H9 (cell line): Measurements from ENCODE around the gene PHF21A. TPM values are rescaled to one million over a fixed set of nuclear protein-coding genes. Genes with fewer than 3 reads are reported as not detected.

Experiments
- DNase-seq: peaks from one replicate; pipeline ENCODE4 v3.0.0-alpha.2; 2017
- H2AFZ ChIP-seq: one replicate; pipeline ENCODE4 v1.6.1; 2013; ENCODE audit warnings: mild to moderate bottlenecking, low read length, control low read depth, moderate library complexity
- H2AK5ac ChIP-seq: 2 replicates; pipeline ENCODE4 v1.6.1; 2013; ENCODE audit warnings: low read length, control low read depth, mixed read lengths; ENCODE audit not compliant: insufficient read length
- H2BK120ac ChIP-seq: one replicate; pipeline ENCODE4 v1.6.1; 2013; ENCODE audit warnings: low read depth, mild to moderate bottlenecking, low read length, control low read depth, inconsistent platforms; ENCODE audit not compliant: poor library complexity, severe bottlenecking
- H2BK12ac ChIP-seq: 2 replicates; pipeline ENCODE4 v1.6.1; 2013; ENCODE audit warnings: low read length, control low read depth, mixed read lengths, low read depth; ENCODE audit not compliant: insufficient read length
- H2BK15ac ChIP-seq: 2 replicates; pipeline ENCODE4 v1.6.1; 2013; ENCODE audit warnings: low read depth, low read length, control low read depth
- H2BK20ac ChIP-seq: one replicate; pipeline ENCODE4 v1.6.1; 2013; ENCODE audit warnings: low read depth, mild to moderate bottlenecking, low read length, control low read depth, inconsistent platforms; ENCODE audit not compliant: poor library complexity, severe bottlenecking
- H2BK5ac ChIP-seq: 2 replicates; pipeline ENCODE4 v1.6.1; 2013; ENCODE audit warnings: low read length, control low read depth, mixed read lengths; ENCODE audit not compliant: insufficient read length
- H3K14ac ChIP-seq: 2 replicates; pipeline ENCODE4 v1.6.1; 2013; ENCODE audit warnings: low read length, control low read depth; ENCODE audit not compliant: insufficient read depth
- H3K18ac ChIP-seq: 2 replicates; pipeline ENCODE4 v1.6.1; 2013; ENCODE audit warnings: low read depth, mild to moderate bottlenecking, mixed read lengths, low read length, control low read depth; ENCODE audit not compliant: insufficient read length
- H3K23ac ChIP-seq: 2 replicates; pipeline ENCODE4 v1.6.1; 2013; ENCODE audit warnings: low read length, control low read depth, mixed read lengths, low read depth; ENCODE audit not compliant: insufficient read length
- H3K23me2 ChIP-seq: 2 replicates; pipeline ENCODE4 v1.6.1; 2013; ENCODE audit warnings: low read depth, mild to moderate bottlenecking, mixed read lengths, low read length, control low read depth; ENCODE audit not compliant: insufficient read length, poor library complexity, severe bottlenecking
- H3K27ac ChIP-seq: 2 replicates; pipeline ENCODE4 v1.5.1; 2013; ENCODE audit warnings: low read length, control low read depth, mixed read lengths, low read depth; ENCODE audit not compliant: insufficient read length
- H3K27me3 ChIP-seq: 2 replicates; pipeline ENCODE4 v1.6.1; 2013; ENCODE audit warnings: low read length, control low read depth, inconsistent platforms; ENCODE audit not compliant: insufficient read depth
- H3K4ac ChIP-seq: 2 replicates; pipeline ENCODE4 v1.6.1; 2013; ENCODE audit warnings: low read depth, mild to moderate bottlenecking, control low read depth, inconsistent platforms, low read length, moderate library complexity
- H3K4me1 ChIP-seq: 2 replicates; pipeline ENCODE4 v1.6.1; 2013; ENCODE audit warnings: low read length, control low read depth, inconsistent platforms; ENCODE audit not compliant: insufficient read depth
- H3K4me2 ChIP-seq: 2 replicates; pipeline ENCODE4 v1.6.1; 2013; ENCODE audit warnings: low read length, control low read depth, mixed read lengths; ENCODE audit not compliant: insufficient read length, insufficient read depth
- H3K56ac ChIP-seq: 2 replicates; pipeline ENCODE4 v1.6.1; 2013; ENCODE audit warnings: low read depth, mild to moderate bottlenecking, mixed read lengths, low read length, control low read depth; ENCODE audit not compliant: insufficient read length
- H3K79me1 ChIP-seq: 2 replicates; pipeline ENCODE4 v1.6.1; 2013; ENCODE audit warnings: low read depth, mild to moderate bottlenecking, moderate library complexity, low read length, control low read depth, inconsistent platforms; ENCODE audit not compliant: insufficient read depth, poor library complexity, severe bottlenecking
- H3K79me2 ChIP-seq: 2 replicates; pipeline ENCODE4 v1.6.1; 2013; ENCODE audit warnings: low read length, control low read depth, inconsistent platforms; ENCODE audit not compliant: insufficient read depth
- H3K9ac ChIP-seq: 2 replicates; pipeline ENCODE4 v1.6.1; 2013; ENCODE audit warnings: low read length, control low read depth, mixed read lengths; ENCODE audit not compliant: insufficient read length; ENCODE audit errors: extremely low read depth
- H3K9me3 ChIP-seq: one replicate; pipeline ENCODE4 v1.6.1; 2013; ENCODE audit warnings: low read depth, low read length, inconsistent platforms; ENCODE audit not compliant: control insufficient read depth
- H3T11ph ChIP-seq: one replicate; pipeline ENCODE4 v1.6.1; 2013; ENCODE audit warnings: mild to moderate bottlenecking, low read length, control low read depth, inconsistent platforms
- H4K20me1 ChIP-seq: one replicate; pipeline ENCODE4 v1.6.1; 2013; ENCODE audit not compliant: control insufficient read depth, insufficient read length, insufficient read depth
- H4K5ac ChIP-seq: 2 replicates; pipeline ENCODE4 v1.6.1; 2013; ENCODE audit warnings: low read depth, mild to moderate bottlenecking, mixed read lengths, low read length, control low read depth; ENCODE audit not compliant: insufficient read length
- H4K8ac ChIP-seq: replicated peaks from 2 replicates; pipeline ENCODE4 v1.6.1; 2013; ENCODE audit warnings: low read length, control low read depth, mixed read lengths, low read depth; ENCODE audit not compliant: insufficient read length
- H4K91ac ChIP-seq: 2 replicates; pipeline ENCODE4 v1.6.1; 2013; ENCODE audit warnings: low read depth, mild to moderate bottlenecking, moderate library complexity, mixed read lengths, low read length, control low read depth; ENCODE audit not compliant: insufficient read length
- H3K27ac Mint-ChIP-seq, 3 experiments: 2 replicates in 2 of 3; 3 replicates in 1 of 3; pipeline ENCODE4 v1.8.0; 2020 to 2021; ENCODE audit warnings: mixed read lengths in 3 of 3, mild to moderate bottlenecking in 1 of 3, moderate library complexity in 1 of 3
- H3K27me3 Mint-ChIP-seq: 2 replicates; pipeline ENCODE4 v1.8.0; 2021; ENCODE audit warnings: low read depth, mild to moderate bottlenecking, moderate library complexity, mixed read lengths
- H3K36me3 Mint-ChIP-seq, 3 experiments: 2 replicates in 2 of 3; 3 replicates in 1 of 3; pipeline ENCODE4 v1.8.0; 2020 to 2021; ENCODE audit warnings: low read depth in 3 of 3, mixed read lengths in 3 of 3; ENCODE audit not compliant: insufficient read depth in 1 of 3
- H3K4me1 Mint-ChIP-seq, 2 experiments: 2 replicates each; pipeline ENCODE4 v1.8.0; 2020; ENCODE audit warnings: mixed read lengths in 2 of 2
- H3K4me3 Mint-ChIP-seq, 2 experiments: 2 replicates in 1 of 2; 3 replicates in 1 of 2; pipeline ENCODE4 v1.8.0; 2020 to 2021; ENCODE audit warnings: mild to moderate bottlenecking in 2 of 2, mixed read lengths in 2 of 2, moderate library complexity in 1 of 2
- H3K9me3 Mint-ChIP-seq, 2 experiments: 2 replicates in 1 of 2; 3 replicates in 1 of 2; pipeline ENCODE4 v1.8.0; 2020; ENCODE audit warnings: mild to moderate bottlenecking in 2 of 2, mixed read lengths in 2 of 2, moderate library complexity in 1 of 2
- CTCF ChIP-seq: fragments of 200-600 bp; sonication (generic); conservative IDR thresholded peaks from 3 replicates; pipeline ENCODE4 v1.8.0; 2021; ENCODE audit warnings: antibody characterized with exemption, mild to moderate bottlenecking
- WGBS: extraction: QIAGEN DNeasy Blood & Tissue Kit; methylation state at CpG from one replicate; pipeline ENCODE4 v1.1.7; 2013; ENCODE audit warnings: missing lambda C conversion rate, low lambda C conversion rate, mixed read lengths; ENCODE audit not compliant: insufficient read length; ENCODE audit errors: extremely low coverage; 5-methylcytosine and 5-hydroxymethylcytosine counted together
- total RNA-seq: library from RNA; stranded (reverse); gene quantifications from 2 replicates; pipeline ENCODE4 v1.2.1, GENCODE V29; 2021

The PHF21A gene
- total RNA-seq, 1 experiment from 2014 or later, result 33.8 TPM

DNA sequence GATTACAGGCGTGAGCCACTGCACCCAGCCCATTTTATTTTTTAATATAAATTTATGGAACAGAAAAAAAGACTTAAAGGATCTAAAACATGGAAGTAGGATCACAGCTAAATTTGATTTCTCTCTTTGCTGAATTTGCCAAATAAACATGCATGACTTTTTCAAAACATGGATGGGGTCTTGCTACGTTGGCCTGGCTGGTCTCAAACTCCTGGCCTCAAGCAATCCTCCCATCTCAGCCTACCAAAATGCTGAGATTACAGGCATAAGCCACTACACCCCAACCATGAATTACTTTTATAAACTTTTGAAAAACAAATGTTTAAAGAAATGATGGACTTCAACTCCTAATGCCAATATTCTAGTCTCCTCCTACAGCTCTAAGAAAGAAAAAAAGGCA, 61.2 kb downstream of the PHF21A start:
- Histone ChIP-seq H4K8ac (no peak overlapping the region), H2AK5ac (no peak overlapping the region), H3K9me3 (no peaks in the 10 kb centered on the region), H4K5ac (no peak overlapping the region), H3K79me2 (no peaks in the 10 kb centered on the region), H3K4me1 (peaks cover 3% of the 10 kb centered on the region; the same call in 1 of the 2 replicates), H3K23ac (no peak overlapping the region), H2BK20ac (no peak overlapping the region), H2BK5ac (no peak overlapping the region), H3K9ac (no peak overlapping the region), H3T11ph (no peak overlapping the region), H2BK120ac (no peak overlapping the region), H3K79me1 (no peaks in the 10 kb centered on the region), H4K91ac (no peak overlapping the region), H3K4me2 (no peak overlapping the region), H2BK15ac (no peak overlapping the region), H3K27ac (no peak overlapping the region), H2BK12ac (no peak overlapping the region), H3K27me3 (no peaks in the 10 kb centered on the region), H4K20me1 (no peaks in the 10 kb centered on the region), H3K14ac (no peak overlapping the region), H3K18ac (no peak overlapping the region), H3K56ac (no peak overlapping the region), H2AFZ (no peak overlapping the region), H3K4ac (no peak overlapping the region), H3K23me2 (no peaks in the 10 kb centered on the region)
- no CpG with 5 or more reads among the region's 2 CpGs for WGBS
- H3K27ac Mint-ChIP-seq, result no peak overlapping the region
- H3K36me3 Mint-ChIP-seq, result peaks cover 7 to 9% (median 7%) of the 10 kb centered on the region in 3 experiments
- H3K27me3 Mint-ChIP-seq, result no peaks in the 10 kb centered on the region
- no peak overlapping the region for H3K4me3 Mint-ChIP-seq
- peaks cover 39 to 45% of the 10 kb centered on the region in 2 experiments for H3K4me1 Mint-ChIP-seq
- TF ChIP-seq CTCF, result no peak
- H3K9me3 Mint-ChIP-seq, result no peaks in the 10 kb centered on the region; a peak in 1 of 5 replicates
- no peak for DNase-seq
